H9 (cell line): ENCODE data around the gene ATP8B4. TPM values are rescaled to one million over a fixed set of nuclear protein-coding genes. Genes with fewer than 3 reads are reported as not detected.

Source experiments
- DNase-seq: peaks from one replicate; pipeline ENCODE4 v3.0.0-alpha.2; 2017
- H2AFZ ChIP-seq: one replicate; pipeline ENCODE4 v1.6.1; 2013; ENCODE audit warnings: mild to moderate bottlenecking, low read length, control low read depth, moderate library complexity
- H2AK5ac ChIP-seq: 2 replicates; pipeline ENCODE4 v1.6.1; 2013; ENCODE audit warnings: low read length, control low read depth, mixed read lengths; ENCODE audit not compliant: insufficient read length
- H2BK120ac ChIP-seq: one replicate; pipeline ENCODE4 v1.6.1; 2013; ENCODE audit warnings: low read depth, mild to moderate bottlenecking, low read length, control low read depth, inconsistent platforms; ENCODE audit not compliant: poor library complexity, severe bottlenecking
- H2BK12ac ChIP-seq: 2 replicates; pipeline ENCODE4 v1.6.1; 2013; ENCODE audit warnings: low read length, control low read depth, mixed read lengths, low read depth; ENCODE audit not compliant: insufficient read length
- H2BK15ac ChIP-seq: 2 replicates; pipeline ENCODE4 v1.6.1; 2013; ENCODE audit warnings: low read depth, low read length, control low read depth
- H2BK20ac ChIP-seq: one replicate; pipeline ENCODE4 v1.6.1; 2013; ENCODE audit warnings: low read depth, mild to moderate bottlenecking, low read length, control low read depth, inconsistent platforms; ENCODE audit not compliant: poor library complexity, severe bottlenecking
- H2BK5ac ChIP-seq: 2 replicates; pipeline ENCODE4 v1.6.1; 2013; ENCODE audit warnings: low read length, control low read depth, mixed read lengths; ENCODE audit not compliant: insufficient read length
- H3K14ac ChIP-seq: 2 replicates; pipeline ENCODE4 v1.6.1; 2013; ENCODE audit warnings: low read length, control low read depth; ENCODE audit not compliant: insufficient read depth
- H3K18ac ChIP-seq: 2 replicates; pipeline ENCODE4 v1.6.1; 2013; ENCODE audit warnings: low read depth, mild to moderate bottlenecking, mixed read lengths, low read length, control low read depth; ENCODE audit not compliant: insufficient read length
- H3K23ac ChIP-seq: 2 replicates; pipeline ENCODE4 v1.6.1; 2013; ENCODE audit warnings: low read length, control low read depth, mixed read lengths, low read depth; ENCODE audit not compliant: insufficient read length
- H3K23me2 ChIP-seq: 2 replicates; pipeline ENCODE4 v1.6.1; 2013; ENCODE audit warnings: low read depth, mild to moderate bottlenecking, mixed read lengths, low read length, control low read depth; ENCODE audit not compliant: insufficient read length, poor library complexity, severe bottlenecking
- H3K27ac ChIP-seq: 2 replicates; pipeline ENCODE4 v1.5.1; 2013; ENCODE audit warnings: low read length, control low read depth, mixed read lengths, low read depth; ENCODE audit not compliant: insufficient read length
- H3K27me3 ChIP-seq: 2 replicates; pipeline ENCODE4 v1.6.1; 2013; ENCODE audit warnings: low read length, control low read depth, inconsistent platforms; ENCODE audit not compliant: insufficient read depth
- H3K4ac ChIP-seq: 2 replicates; pipeline ENCODE4 v1.6.1; 2013; ENCODE audit warnings: low read depth, mild to moderate bottlenecking, control low read depth, inconsistent platforms, low read length, moderate library complexity
- H3K4me1 ChIP-seq: 2 replicates; pipeline ENCODE4 v1.6.1; 2013; ENCODE audit warnings: low read length, control low read depth, inconsistent platforms; ENCODE audit not compliant: insufficient read depth
- H3K4me2 ChIP-seq: 2 replicates; pipeline ENCODE4 v1.6.1; 2013; ENCODE audit warnings: low read length, control low read depth, mixed read lengths; ENCODE audit not compliant: insufficient read length, insufficient read depth
- H3K56ac ChIP-seq: 2 replicates; pipeline ENCODE4 v1.6.1; 2013; ENCODE audit warnings: low read depth, mild to moderate bottlenecking, mixed read lengths, low read length, control low read depth; ENCODE audit not compliant: insufficient read length
- H3K79me1 ChIP-seq: 2 replicates; pipeline ENCODE4 v1.6.1; 2013; ENCODE audit warnings: low read depth, mild to moderate bottlenecking, moderate library complexity, low read length, control low read depth, inconsistent platforms; ENCODE audit not compliant: insufficient read depth, poor library complexity, severe bottlenecking
- H3K79me2 ChIP-seq: 2 replicates; pipeline ENCODE4 v1.6.1; 2013; ENCODE audit warnings: low read length, control low read depth, inconsistent platforms; ENCODE audit not compliant: insufficient read depth
- H3K9ac ChIP-seq: 2 replicates; pipeline ENCODE4 v1.6.1; 2013; ENCODE audit warnings: low read length, control low read depth, mixed read lengths; ENCODE audit not compliant: insufficient read length; ENCODE audit errors: extremely low read depth
- H3K9me3 ChIP-seq: one replicate; pipeline ENCODE4 v1.6.1; 2013; ENCODE audit warnings: low read depth, low read length, inconsistent platforms; ENCODE audit not compliant: control insufficient read depth
- H3T11ph ChIP-seq: one replicate; pipeline ENCODE4 v1.6.1; 2013; ENCODE audit warnings: mild to moderate bottlenecking, low read length, control low read depth, inconsistent platforms
- H4K20me1 ChIP-seq: one replicate; pipeline ENCODE4 v1.6.1; 2013; ENCODE audit not compliant: control insufficient read depth, insufficient read length, insufficient read depth
- H4K5ac ChIP-seq: 2 replicates; pipeline ENCODE4 v1.6.1; 2013; ENCODE audit warnings: low read depth, mild to moderate bottlenecking, mixed read lengths, low read length, control low read depth; ENCODE audit not compliant: insufficient read length
- H4K8ac ChIP-seq: replicated peaks from 2 replicates; pipeline ENCODE4 v1.6.1; 2013; ENCODE audit warnings: low read length, control low read depth, mixed read lengths, low read depth; ENCODE audit not compliant: insufficient read length
- H4K91ac ChIP-seq: 2 replicates; pipeline ENCODE4 v1.6.1; 2013; ENCODE audit warnings: low read depth, mild to moderate bottlenecking, moderate library complexity, mixed read lengths, low read length, control low read depth; ENCODE audit not compliant: insufficient read length
- H3K27ac Mint-ChIP-seq, 3 experiments: 2 replicates in 2 of 3; 3 replicates in 1 of 3; pipeline ENCODE4 v1.8.0; 2020 to 2021; ENCODE audit warnings: mixed read lengths in 3 of 3, mild to moderate bottlenecking in 1 of 3, moderate library complexity in 1 of 3
- H3K27me3 Mint-ChIP-seq: 2 replicates; pipeline ENCODE4 v1.8.0; 2021; ENCODE audit warnings: low read depth, mild to moderate bottlenecking, moderate library complexity, mixed read lengths
- H3K36me3 Mint-ChIP-seq, 3 experiments: 2 replicates in 2 of 3; 3 replicates in 1 of 3; pipeline ENCODE4 v1.8.0; 2020 to 2021; ENCODE audit warnings: low read depth in 3 of 3, mixed read lengths in 3 of 3; ENCODE audit not compliant: insufficient read depth in 1 of 3
- H3K4me1 Mint-ChIP-seq, 2 experiments: 2 replicates each; pipeline ENCODE4 v1.8.0; 2020; ENCODE audit warnings: mixed read lengths in 2 of 2
- H3K4me3 Mint-ChIP-seq, 2 experiments: 2 replicates in 1 of 2; 3 replicates in 1 of 2; pipeline ENCODE4 v1.8.0; 2020 to 2021; ENCODE audit warnings: mild to moderate bottlenecking in 2 of 2, mixed read lengths in 2 of 2, moderate library complexity in 1 of 2
- H3K9me3 Mint-ChIP-seq, 2 experiments: 2 replicates in 1 of 2; 3 replicates in 1 of 2; pipeline ENCODE4 v1.8.0; 2020; ENCODE audit warnings: mild to moderate bottlenecking in 2 of 2, mixed read lengths in 2 of 2, moderate library complexity in 1 of 2
- total RNA-seq: library from RNA; stranded (reverse); gene quantifications from 2 replicates; pipeline ENCODE4 v1.2.1, GENCODE V29; 2021
- TF ChIP-seq, protein P1 (sequence below): fragments of 200-600 bp; sonication (generic); conservative IDR thresholded peaks from 3 replicates; pipeline ENCODE4 v1.8.0; 2021; ENCODE audit warnings: antibody characterized with exemption, mild to moderate bottlenecking

Gene ATP8B4
- total RNA-seq, 1 experiment from 2014 or later = 0.52 TPM

DNA sequence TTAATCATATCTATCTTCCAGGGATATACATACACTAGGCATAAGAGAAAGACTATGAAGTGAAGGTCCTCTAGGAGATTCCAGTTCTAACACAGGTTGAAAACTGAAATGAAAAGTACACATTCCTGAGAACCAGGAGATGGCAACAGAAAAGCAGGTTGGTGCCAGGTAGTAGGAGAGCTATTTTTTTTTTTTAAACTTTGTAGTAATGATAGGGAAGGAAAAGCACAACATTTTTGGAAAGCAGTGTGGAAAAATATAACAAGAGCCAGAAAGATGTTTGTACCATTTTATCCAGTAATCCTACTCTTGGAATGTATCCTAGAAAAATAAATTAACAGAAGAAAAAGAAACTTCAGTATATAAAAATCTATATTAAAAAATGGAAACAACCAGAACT is 308.3 kb downstream of the ATP8B4 start:
- Histone ChIP-seq H3K9ac (no peak overlapping the region), H3K9me3 (no peaks in the 10 kb centered on the region), H3K4ac (no peak overlapping the region), H2BK20ac (no peak overlapping the region), H3K4me2 (no peak overlapping the region), H3K27me3 (no peaks in the 10 kb centered on the region), H2BK120ac (no peak overlapping the region), H3K27ac (no peak overlapping the region), H2BK12ac (no peak overlapping the region), H3K14ac (no peak overlapping the region), H2AFZ (no peak overlapping the region), H3K79me1 (no peaks in the 10 kb centered on the region), H2AK5ac (no peak overlapping the region), H4K91ac (no peak overlapping the region), H3K23ac (no peak overlapping the region), H3K56ac (no peak overlapping the region), H2BK15ac (no peak overlapping the region), H3K79me2 (no peaks in the 10 kb centered on the region), H4K8ac (no peak overlapping the region), H3K23me2 (no peaks in the 10 kb centered on the region), H4K20me1 (no peaks in the 10 kb centered on the region), H3T11ph (no peak overlapping the region), H3K18ac (no peak overlapping the region), H2BK5ac (no peak overlapping the region), H4K5ac (no peak overlapping the region), H3K4me1 (no peaks in the 10 kb centered on the region)
- Mint-ChIP-seq H3K4me1 (no peaks in the 10 kb centered on the region), H3K36me3 (no peaks in the 10 kb centered on the region), H3K27me3 (no peaks in the 10 kb centered on the region), H3K4me3 (no peak overlapping the region), H3K9me3 (no peaks in the 10 kb centered on the region; a peak in 1 of 5 replicates), H3K27ac (no peak overlapping the region)
- no peak for DNase-seq
- TF ChIP-seq, protein P1, sequence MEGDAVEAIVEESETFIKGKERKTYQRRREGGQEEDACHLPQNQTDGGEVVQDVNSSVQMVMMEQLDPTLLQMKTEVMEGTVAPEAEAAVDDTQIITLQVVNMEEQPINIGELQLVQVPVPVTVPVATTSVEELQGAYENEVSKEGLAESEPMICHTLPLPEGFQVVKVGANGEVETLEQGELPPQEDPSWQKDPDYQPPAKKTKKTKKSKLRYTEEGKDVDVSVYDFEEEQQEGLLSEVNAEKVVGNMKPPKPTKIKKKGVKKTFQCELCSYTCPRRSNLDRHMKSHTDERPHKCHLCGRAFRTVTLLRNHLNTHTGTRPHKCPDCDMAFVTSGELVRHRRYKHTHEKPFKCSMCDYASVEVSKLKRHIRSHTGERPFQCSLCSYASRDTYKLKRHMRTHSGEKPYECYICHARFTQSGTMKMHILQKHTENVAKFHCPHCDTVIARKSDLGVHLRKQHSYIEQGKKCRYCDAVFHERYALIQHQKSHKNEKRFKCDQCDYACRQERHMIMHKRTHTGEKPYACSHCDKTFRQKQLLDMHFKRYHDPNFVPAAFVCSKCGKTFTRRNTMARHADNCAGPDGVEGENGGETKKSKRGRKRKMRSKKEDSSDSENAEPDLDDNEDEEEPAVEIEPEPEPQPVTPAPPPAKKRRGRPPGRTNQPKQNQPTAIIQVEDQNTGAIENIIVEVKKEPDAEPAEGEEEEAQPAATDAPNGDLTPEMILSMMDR = no peak
